ENCODE data around the gene AVPR2.

Gene AVPR2

GRCh38 chrX:153865685-153866084, 38.8 kb upstream of the AVPR2 start:
- peaks cover 4% of the 10 kb centered on the region for H3K4me1 Mint-ChIP-seq
- H3K27me3 Mint-ChIP-seq (ENCODE audit: low read depth, poor library complexity): no peaks in the 10 kb centered on the region
- peak overlapping the region; percentile 56 for H3K27ac Mint-ChIP-seq
- TF ChIP-seq, protein P1, sequence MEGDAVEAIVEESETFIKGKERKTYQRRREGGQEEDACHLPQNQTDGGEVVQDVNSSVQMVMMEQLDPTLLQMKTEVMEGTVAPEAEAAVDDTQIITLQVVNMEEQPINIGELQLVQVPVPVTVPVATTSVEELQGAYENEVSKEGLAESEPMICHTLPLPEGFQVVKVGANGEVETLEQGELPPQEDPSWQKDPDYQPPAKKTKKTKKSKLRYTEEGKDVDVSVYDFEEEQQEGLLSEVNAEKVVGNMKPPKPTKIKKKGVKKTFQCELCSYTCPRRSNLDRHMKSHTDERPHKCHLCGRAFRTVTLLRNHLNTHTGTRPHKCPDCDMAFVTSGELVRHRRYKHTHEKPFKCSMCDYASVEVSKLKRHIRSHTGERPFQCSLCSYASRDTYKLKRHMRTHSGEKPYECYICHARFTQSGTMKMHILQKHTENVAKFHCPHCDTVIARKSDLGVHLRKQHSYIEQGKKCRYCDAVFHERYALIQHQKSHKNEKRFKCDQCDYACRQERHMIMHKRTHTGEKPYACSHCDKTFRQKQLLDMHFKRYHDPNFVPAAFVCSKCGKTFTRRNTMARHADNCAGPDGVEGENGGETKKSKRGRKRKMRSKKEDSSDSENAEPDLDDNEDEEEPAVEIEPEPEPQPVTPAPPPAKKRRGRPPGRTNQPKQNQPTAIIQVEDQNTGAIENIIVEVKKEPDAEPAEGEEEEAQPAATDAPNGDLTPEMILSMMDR (IDR thresholded peaks at IDR 0.05): no peak
- peak overlapping the region; percentile 17 for H3K4me3 Mint-ChIP-seq
- no peak for DNase-seq
- H3K9me3 Mint-ChIP-seq: peaks cover 53% of the 10 kb centered on the region
- peaks cover 7% of the 10 kb centered on the region for H3K36me3 Mint-ChIP-seq (ENCODE audit: low read depth)

- H3K27ac Mint-ChIP-seq: no peak overlapping the region
- H3K4me3 Mint-ChIP-seq: no peak overlapping the region
- DNase-seq: no peak
- H3K36me3 Mint-ChIP-seq (ENCODE audit: low read depth): peaks cover 7% of the 10 kb centered on the region
- peaks cover 53% of the 10 kb centered on the region for H3K9me3 Mint-ChIP-seq
- TF ChIP-seq, protein P1 (IDR thresholded peaks at IDR 0.05): no peak
- H3K27me3 Mint-ChIP-seq (ENCODE audit: low read depth, poor library complexity): peaks cover 3% of the 10 kb centered on the region
- H3K4me1 Mint-ChIP-seq: peaks cover 5% of the 10 kb centered on the region
Observed at GRCh38 chrX:153866302-153867019, 38.0 kb upstream of the AVPR2 start.

- TF ChIP-seq, protein P1 (IDR thresholded peaks at IDR 0.05): no peak
- Mint-ChIP-seq H3K27ac (no peak overlapping the region), H3K4me3 (no peak overlapping the region), H3K4me1 (peaks cover 8% of the 10 kb centered on the region), H3K36me3 (ENCODE audit: low read depth) (peaks cover 7% of the 10 kb centered on the region), H3K27me3 (ENCODE audit: low read depth, poor library complexity) (peaks cover 3% of the 10 kb centered on the region), H3K9me3 (peaks cover 54% of the 10 kb centered on the region)
- DNase-seq: no peak
Observed at GRCh38 chrX:153867139-153867538, 37.3 kb upstream of the AVPR2 start.

DNA sequence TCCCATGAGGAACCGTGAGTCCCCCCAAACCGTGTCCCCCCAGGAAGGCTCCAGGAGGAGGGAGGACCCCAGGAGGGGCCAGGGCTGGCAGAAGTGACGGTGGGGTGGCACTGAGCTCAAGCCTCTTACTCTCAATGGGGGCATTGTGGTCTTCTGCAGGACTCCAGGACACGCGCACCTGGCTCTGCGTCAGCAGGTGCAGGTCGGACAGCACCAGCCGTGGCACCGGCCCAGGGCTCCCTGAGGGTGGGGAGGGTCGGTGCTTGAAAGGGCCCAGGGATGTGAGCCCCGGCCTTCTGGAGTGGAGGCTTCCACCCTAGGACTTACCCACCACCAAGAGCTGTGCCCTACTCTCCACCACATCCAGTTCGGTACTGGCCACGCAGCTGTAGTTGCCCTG, 36.8 kb upstream of the AVPR2 start:
- Mint-ChIP-seq H3K4me1 (peaks cover 14% of the 10 kb centered on the region), H3K27ac (no peak overlapping the region), H3K36me3 (ENCODE audit: low read depth) (peaks cover 9% of the 10 kb centered on the region), H3K9me3 (peaks cover 58% of the 10 kb centered on the region), H3K27me3 (ENCODE audit: low read depth, poor library complexity) (peaks cover 3% of the 10 kb centered on the region), H3K4me3 (no peak overlapping the region)
- no peak for DNase-seq
- TF ChIP-seq, protein P1 (IDR thresholded peaks at IDR 0.05): no peak

DNA sequence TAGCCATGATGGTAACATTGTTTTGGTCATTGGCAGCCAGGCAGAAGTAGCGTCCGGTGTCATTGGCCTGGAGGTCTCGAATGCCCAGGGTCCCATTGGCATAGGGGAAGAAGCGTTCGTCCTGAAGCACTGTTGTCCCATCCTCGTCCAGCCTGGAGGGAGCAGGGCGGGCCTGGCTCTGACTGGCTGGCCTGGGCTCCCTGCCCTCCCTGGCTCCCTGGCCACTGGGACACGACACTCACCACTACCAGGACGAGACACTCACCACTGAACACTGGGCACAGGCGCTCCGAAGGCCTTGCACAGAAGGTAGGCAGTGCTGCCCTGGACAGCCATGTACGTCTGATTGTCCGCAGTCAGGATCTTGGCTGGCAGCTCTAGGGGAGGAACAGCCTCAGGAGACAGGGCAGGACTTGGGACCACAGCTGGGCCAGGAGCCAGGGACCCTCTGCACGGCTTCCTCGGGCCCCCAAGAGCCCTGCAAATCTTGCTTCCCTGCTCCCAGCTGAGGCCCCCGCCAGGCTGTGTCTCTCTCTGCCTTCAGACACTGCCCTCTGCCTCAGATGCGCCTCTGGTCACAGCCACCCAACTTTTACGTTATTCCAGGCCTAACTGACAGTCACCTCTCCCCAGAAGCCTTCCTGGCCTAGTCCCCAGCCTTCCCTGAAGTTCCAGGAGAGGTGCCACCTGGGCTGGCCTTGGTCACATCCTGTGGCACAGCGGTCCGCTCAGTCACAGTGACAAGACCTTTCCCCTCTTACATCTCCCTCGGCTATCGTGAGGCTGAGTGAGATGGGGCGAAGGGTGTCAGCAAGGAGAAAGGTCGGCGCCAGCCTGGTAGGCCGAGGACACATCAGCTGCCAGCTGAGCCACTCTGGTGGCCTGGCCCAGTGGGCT, 35.6 kb upstream of the AVPR2 start:
- H3K27me3 Mint-ChIP-seq (ENCODE audit: low read depth, poor library complexity): peaks cover 3% of the 10 kb centered on the region
- H3K27ac Mint-ChIP-seq: no peak overlapping the region
- peaks cover 60% of the 10 kb centered on the region for H3K9me3 Mint-ChIP-seq
- no peak for DNase-seq
- peaks cover 11% of the 10 kb centered on the region for H3K36me3 Mint-ChIP-seq (ENCODE audit: low read depth)
- TF ChIP-seq, protein P1 (IDR thresholded peaks at IDR 0.05): no peak
- no peak overlapping the region for H3K4me3 Mint-ChIP-seq
- H3K4me1 Mint-ChIP-seq: peaks cover 17% of the 10 kb centered on the region

Data from nephron progenitor cell (in vitro differentiated cells).